ENCODE measurements around the gene RPUSD1.

RPUSD1 gene

GRCh38 chr16:818592-818991 lies 30.4 kb upstream of the RPUSD1 start:
- no peak for DNase-seq

DNA sequence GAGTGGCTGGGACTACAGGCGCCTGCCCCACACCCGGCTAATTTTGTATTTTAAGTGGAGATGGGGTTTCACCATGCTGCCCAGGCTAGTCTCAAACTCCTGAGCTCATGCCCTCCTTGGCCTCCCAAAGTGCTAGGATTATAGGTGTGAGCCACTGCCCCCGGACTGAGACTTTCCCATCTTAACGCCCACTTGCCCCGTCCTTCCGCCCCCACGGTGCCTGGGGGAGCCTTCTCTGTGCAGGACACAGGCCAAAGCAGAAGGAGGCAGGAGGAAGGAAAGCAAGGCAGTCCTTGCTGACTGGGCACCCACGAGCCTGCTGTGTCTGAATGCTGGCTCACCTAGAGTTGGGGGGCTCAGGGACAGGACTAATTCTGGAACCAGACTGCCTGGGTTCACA lies 30.0 kb upstream of the RPUSD1 start:
- DNase-seq = no peak

- DNase-seq = no peak
Measured at GRCh38 chr16:817001-817906, 29.1 kb upstream of the RPUSD1 start.

GRCh38 chr16:815861-816260 lies 27.7 kb upstream of the RPUSD1 start:
- DNase-seq = no peak

DNA sequence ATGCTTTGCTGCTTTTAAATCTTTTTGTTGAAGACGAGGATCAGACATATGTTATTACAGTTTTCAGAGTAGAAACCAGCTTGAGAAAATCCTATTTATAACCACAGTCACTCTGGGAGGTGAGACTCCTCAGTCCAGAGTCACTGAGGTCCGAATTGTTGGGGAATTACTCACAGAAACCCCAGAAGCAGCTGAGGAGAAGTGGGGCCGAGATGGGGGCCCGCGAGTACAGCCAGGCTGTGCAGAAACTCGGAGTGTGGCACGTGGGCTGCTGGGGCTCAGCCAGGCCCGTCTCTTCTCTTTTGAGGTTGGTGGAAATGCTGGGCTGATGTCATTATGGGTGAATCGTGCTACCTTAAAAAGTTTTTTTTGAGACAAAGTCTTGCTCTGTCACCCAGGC lies 26.8 kb upstream of the RPUSD1 start:
- no peak for DNase-seq

- DNase-seq = no peak
Measured at GRCh38 chr16:813916-814412, 25.8 kb upstream of the RPUSD1 start.

GRCh38 chr16:813204-813915 lies 25.2 kb upstream of the RPUSD1 start:
- peak; percentile 67 for DNase-seq

DNA sequence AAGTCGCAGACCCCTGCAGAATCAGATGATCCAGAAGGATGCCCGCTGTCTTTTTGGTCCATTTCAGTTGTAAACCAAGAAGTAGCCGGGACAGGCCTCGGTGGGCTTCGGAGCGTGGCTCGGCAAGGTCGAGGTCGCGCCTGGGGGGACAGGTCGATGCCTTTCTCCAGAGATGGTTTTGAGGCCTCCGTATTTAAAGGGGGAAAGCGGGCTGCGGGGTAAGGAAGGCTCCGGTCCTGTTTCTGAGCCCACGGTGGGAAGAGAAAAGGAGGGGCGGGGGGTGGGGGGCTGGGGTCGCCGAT lies 19.9 kb upstream of the RPUSD1 start:
- DNase-seq = no peak

- peak; percentile 96 for DNase-seq
Measured at GRCh38 chr16:807347-808084, 19.3 kb upstream of the RPUSD1 start.

DNA sequence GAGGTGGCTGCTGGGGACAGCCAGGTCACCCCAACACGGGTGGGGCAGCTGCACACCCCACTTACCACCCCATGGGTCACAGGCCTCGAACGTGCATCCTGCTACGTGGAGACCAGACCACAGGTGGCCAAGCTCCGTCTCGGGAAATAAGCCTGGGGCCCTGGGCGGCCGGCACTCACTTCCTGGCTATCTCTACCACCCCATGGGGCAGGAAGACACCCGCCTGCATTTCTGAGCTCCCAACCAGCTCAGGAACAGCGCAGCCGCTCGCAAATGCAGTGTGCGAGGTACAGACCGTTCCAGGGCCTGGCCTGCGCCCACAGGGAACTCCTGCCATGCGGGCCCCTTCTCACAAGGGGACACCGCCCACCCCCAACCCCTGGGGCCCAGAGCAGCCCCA lies 17.3 kb upstream of the RPUSD1 start:
- DNase-seq = no peak

- no peak for DNase-seq
Measured at GRCh38 chr16:804193-805048, 16.2 kb upstream of the RPUSD1 start.

DNA sequence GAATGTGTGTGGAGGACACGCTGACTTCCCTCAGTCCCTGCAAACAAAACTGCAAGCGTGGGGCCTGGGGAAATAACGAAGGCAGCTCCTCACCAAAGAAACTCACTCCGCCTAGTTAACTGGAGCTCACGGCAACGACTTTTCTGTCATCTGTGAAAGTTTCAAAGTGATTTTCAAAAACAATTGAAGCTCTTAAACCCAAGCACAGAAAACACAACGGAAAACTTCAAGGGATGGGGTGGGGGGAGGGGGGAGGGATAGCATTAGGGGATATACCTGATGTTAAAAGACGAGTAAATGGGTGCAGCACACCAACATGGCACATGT lies 15.5 kb upstream of the RPUSD1 start:
- DNase-seq = no peak

- DNase-seq = no peak
Measured at GRCh38 chr16:802914-803753, 15.0 kb upstream of the RPUSD1 start.

DNA sequence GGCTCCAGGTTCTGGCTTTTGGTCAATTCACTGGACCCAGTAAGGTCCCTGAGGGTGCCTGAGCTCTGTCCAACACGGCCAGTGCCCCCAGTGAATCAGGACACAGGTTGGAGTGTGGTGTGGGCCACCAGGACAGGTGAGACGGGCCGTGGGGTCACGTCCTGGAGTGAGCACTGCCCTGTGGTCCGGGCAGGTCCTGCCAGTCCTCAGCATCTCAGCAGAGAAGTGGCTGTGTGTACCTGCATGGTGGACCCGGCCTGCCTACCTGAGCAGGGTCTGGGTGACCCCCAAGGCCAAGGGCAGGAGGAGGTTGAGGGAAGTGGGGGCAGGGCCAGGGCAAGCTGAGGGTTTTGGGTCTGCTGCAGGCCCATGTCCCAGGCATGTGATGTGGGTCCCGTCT lies 14.3 kb upstream of the RPUSD1 start:
- DNase-seq = no peak

DNA sequence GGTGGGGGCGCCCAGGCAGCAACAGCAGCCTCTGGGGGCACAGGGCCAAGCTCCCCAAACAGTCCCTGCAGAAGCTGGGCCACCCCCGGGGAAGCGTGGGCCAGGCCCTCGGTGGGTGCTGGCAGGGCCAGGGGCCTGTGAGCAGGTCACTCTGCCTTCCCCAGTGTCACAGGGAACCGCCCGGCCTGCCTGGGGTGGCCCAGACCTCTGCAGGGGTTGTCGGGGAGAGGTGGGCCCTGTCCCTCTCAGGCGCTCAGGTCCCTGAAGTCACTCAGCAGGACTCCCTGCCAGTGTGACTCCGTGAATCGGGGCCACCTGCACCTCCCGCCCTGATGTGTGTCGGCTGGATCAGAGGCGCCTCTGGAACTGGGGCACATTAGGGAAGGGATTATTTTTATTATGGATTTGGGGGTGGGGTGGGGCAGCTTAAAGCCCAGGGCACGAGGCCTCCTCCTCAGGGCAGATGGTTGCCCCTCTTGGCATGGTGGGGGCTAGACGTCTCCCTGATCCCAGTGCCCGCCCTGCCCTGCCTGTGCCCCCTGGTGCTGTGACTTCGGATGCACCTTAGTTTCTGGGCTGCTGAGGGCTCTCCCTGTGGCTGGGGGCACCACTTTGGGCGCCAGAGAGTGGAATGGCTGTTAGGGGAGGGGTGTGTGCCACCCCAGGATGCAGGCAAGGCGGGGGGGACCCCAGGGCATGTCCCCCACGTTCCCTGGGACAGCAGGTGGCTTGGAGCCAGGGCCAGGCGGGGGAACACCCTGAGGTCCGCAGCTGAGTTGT lies 13.6 kb upstream of the RPUSD1 start:
- DNase-seq = no peak

GRCh38 chr16:800834-801511 lies 12.8 kb upstream of the RPUSD1 start:
- no peak for DNase-seq

DNA sequence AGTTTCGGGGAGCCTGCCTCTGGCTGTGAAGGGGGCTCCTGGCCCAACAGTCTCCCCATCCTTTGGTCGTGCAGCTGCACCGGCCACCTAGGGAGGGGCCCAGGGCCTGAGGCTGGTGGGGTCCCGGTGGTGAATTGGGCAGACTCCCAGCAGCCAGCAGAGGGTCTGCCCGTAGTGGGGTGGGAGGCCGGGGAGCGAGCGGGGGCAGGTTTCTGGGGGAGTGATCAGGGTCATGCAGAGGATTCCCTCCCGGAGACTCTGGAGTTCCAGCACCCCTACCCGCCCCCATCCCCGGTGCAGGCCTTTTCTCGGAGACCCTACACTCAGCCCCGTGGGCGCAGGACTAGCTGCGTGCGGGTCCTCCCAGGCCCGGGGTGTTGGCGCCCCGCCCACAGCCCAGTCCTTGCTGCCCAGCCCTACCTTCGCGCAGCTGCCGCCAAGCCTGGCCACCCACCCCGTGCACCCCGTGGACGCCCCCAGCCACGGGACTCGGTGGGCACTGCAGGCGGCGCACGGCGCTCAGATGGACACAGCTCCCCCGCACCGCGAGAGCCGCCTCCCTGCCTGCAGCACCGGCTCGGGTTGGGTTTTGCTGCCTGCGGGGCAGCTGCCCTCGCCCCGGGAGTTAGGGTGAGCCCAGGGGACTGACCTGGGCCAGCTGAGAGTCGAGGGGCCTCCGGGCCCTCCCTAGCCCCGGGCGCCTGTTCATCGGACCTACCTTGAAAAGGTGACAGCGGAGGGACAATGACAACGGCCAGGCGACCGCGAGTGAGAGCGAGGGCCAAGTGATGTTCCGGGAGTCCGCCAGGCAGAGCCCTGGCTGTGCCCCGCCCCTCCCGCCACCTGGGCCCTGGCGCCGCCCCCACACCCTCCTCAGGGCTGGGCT lies 12.0 kb upstream of the RPUSD1 start, which contains the start of gene GNG13:
GNG13 (minus strand) TSS at position 787 of the 886 bp plus-strand sequence. CDS start 1,657 bp downstream, outside the sequence.
- no peak for DNase-seq

- DNase-seq = no peak
Measured at GRCh38 chr16:799111-799947, 11.1 kb upstream of the RPUSD1 start.
